HG03060 (cell line): ENCODE data around the gene ERCC6L.
"Not testable (repeated sequence)": the region's sequence is repeated elsewhere in the genome, so short reads cannot be mapped to it uniquely, and the experiment has no call there.

ENCODE experiments used
- ATAC-seq: cut with Tn5 transposase; IDR thresholded peaks from one replicate; pipeline ENCODE4 v1.9.1; 2021; ENCODE audit warnings: low read depth, moderate number of reproducible peaks; ENCODE audit not compliant: unreplicated experiment

The ERCC6L gene

GRCh38 chrX:72176981-72177380 lies 61.8 kb downstream of the ERCC6L start:
- no peak for ATAC-seq

- ATAC-seq = not testable (repeated sequence)
Measured at GRCh38 chrX:72176289-72176688, 62.5 kb downstream of the ERCC6L start.

- ATAC-seq = no peak
Measured at GRCh38 chrX:72169008-72169728, 69.7 kb downstream of the ERCC6L start.

DNA sequence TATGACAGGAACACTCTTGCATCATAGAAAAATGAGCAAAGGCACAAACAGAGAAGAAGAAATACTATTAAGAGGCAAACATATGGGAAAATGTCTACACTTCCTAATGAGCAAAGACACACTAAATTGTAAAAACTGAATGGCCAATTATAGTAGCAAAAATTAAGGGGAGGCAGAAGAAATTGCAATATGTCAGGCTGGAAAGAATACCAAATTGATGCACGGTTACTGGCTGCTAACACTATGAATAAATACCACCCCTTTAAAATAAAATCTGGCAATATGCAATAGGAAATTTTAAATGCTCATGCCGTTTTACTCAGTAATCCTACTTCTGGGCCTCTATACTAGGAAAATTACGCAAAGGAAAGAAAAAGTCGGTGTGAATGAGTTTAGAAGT lies 73.3 kb downstream of the ERCC6L start:
- no peak for ATAC-seq

DNA sequence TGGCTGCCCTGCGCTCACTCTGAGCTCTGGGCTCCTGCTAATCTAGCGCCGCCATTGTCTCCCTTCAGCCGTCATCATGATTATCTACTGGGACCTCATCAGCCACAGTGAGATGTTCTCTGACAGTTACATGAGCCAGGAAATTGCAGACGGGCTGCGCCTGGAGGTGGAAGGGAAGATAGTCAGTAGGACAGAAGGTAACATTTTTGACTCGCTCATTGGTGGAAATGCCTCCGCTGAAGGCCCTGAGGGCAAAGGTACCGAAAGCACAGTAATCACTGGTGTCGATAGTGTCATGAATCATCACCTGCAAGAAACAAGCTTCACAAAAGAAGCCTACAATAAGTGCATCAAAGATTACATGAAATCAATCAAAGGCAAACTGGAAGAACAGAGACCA lies 79.1 kb downstream of the ERCC6L start:
- ATAC-seq = no peak

DNA sequence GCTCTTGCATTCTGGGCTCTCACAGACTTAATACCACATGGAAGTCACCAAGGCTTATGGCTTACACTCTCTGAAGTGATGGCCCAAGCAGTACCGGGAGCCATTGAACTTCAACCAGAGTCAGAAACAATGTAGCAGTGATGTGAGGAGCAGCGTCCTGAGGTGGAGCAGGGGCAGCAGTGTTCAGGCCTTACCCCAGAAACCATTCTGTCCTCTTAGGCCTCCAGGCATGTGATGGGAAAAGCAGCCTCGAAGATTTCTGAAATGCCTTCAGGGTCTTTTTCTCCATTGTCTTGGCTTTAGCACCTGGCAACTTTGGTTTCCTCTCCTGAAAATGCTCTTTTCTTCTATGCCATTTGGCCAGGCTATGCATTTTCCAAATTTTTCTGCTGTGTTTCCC lies 80.1 kb downstream of the ERCC6L start:
- ATAC-seq = no peak
